IMR-90 (cell line): Measurements from ENCODE around the gene DUSP22. TPM values are rescaled to one million over a fixed set of nuclear protein-coding genes. Genes with fewer than 3 reads are reported as not detected.

Source experiments
- ATAC-seq: fragments of 200-7000 bp; cut with Tn5 transposase; 2 replicates; pipeline ENCODE4 v1.9.1; 2020; ENCODE audit warnings: low read depth, mild to moderate bottlenecking, moderate library complexity
- BruUV-seq: library from RNA; stranded (reverse); fragments of 400-500 nt; replicated peaks from 2 replicates; lab custom pipeline; 2021; lab: Mats Ljungman, UMichigan
- CTCF ChIA-PET: fragments of 300-600 bp; formaldehyde crosslinking; extraction: SDS; loops from one replicate; lab custom pipeline; 2021; ENCODE audit warnings: antibody characterized with exemption; lab: Yijun Ruan, JAX
- POLR2A ChIA-PET: fragments of 300-600 bp; sonication (Branson Sonifier 250); formaldehyde crosslinking; loops from one replicate; lab custom pipeline; 2022; ENCODE audit warnings: antibody characterized with exemption; ENCODE audit not compliant: unreplicated experiment; lab: Charles Lee
- DNase-seq: peaks from one replicate; pipeline ENCODE4 v3.0.0; 2013
- H2AFZ ChIP-seq: replicated peaks from 2 replicates; pipeline ENCODE3; 2013; ENCODE audit warnings: low read length, mild to moderate bottlenecking; ENCODE audit not compliant: poor library complexity
- H2AK5ac ChIP-seq: 2 replicates; pipeline ENCODE4 v1.6.1; 2013; ENCODE audit warnings: low read depth, low read length, inconsistent platforms
- H2AK9ac ChIP-seq: replicated peaks from 2 replicates; pipeline ENCODE3; 2013; ENCODE audit warnings: mild to moderate bottlenecking, low read depth, low read length, moderate library complexity; ENCODE audit not compliant: poor library complexity
- H2BK120ac ChIP-seq: 2 replicates; pipeline ENCODE4 v1.6.1; 2013; ENCODE audit warnings: low read depth, low read length, inconsistent platforms
- H2BK15ac ChIP-seq: 3 replicates; pipeline ENCODE4 v1.6.1; 2013; ENCODE audit warnings: low read depth, low read length, inconsistent platforms
- H2BK20ac ChIP-seq: 2 replicates; pipeline ENCODE4 v1.6.1; 2013; ENCODE audit warnings: low read depth, mild to moderate bottlenecking, inconsistent platforms, low read length, moderate library complexity
- H2BK5ac ChIP-seq: 2 replicates; pipeline ENCODE4 v1.6.1; 2013; ENCODE audit warnings: mild to moderate bottlenecking, low read depth, low read length, inconsistent platforms; ENCODE audit not compliant: poor library complexity, severe bottlenecking
- H3K14ac ChIP-seq: replicated peaks from 2 replicates; pipeline ENCODE4 v1.6.1; 2013; ENCODE audit warnings: low read depth, low read length, inconsistent platforms
- H3K18ac ChIP-seq: 2 replicates; pipeline ENCODE4 v1.6.1; 2013; ENCODE audit warnings: low read depth, low read length, control low read depth
- H3K23ac ChIP-seq: 2 replicates; pipeline ENCODE4 v1.6.1; 2013; ENCODE audit warnings: low read depth, low read length, inconsistent platforms
- H3K27ac ChIP-seq: 2 replicates; pipeline ENCODE4 v1.5.1; 2013; ENCODE audit warnings: mild to moderate bottlenecking, control low read depth, low read length; ENCODE audit not compliant: insufficient read depth
- H3K27me3 ChIP-seq: 2 replicates; pipeline ENCODE4 v1.6.1; 2013; ENCODE audit warnings: low read length; ENCODE audit not compliant: control insufficient read depth, insufficient read depth
- H3K36me3 ChIP-seq: 2 replicates; pipeline ENCODE4 v1.6.1; 2013; ENCODE audit warnings: low read length, mixed read lengths; ENCODE audit not compliant: control insufficient read depth, insufficient read depth
- H3K4ac ChIP-seq: 2 replicates; pipeline ENCODE4 v1.6.1; 2013; ENCODE audit warnings: low read depth, low read length, inconsistent platforms
- H3K4me1 ChIP-seq: 2 replicates; pipeline ENCODE4 v1.6.1; 2013; ENCODE audit warnings: low read length, mixed read lengths; ENCODE audit not compliant: control insufficient read depth, insufficient read depth
- H3K4me2 ChIP-seq: 2 replicates; pipeline ENCODE4 v1.6.1; 2013; ENCODE audit warnings: low read depth, mild to moderate bottlenecking, control low read depth, low read length, moderate library complexity
- H3K4me3 ChIP-seq: 2 replicates; pipeline ENCODE4 v1.5.1; 2013; ENCODE audit warnings: low read depth, mild to moderate bottlenecking, control low read depth, low read length, moderate library complexity; ENCODE audit not compliant: insufficient read depth
- H3K56ac ChIP-seq: 2 replicates; pipeline ENCODE4 v1.6.1; 2013; ENCODE audit warnings: low read length, inconsistent platforms; ENCODE audit not compliant: insufficient read depth; ENCODE audit errors: extremely low read depth
- H3K79me1 ChIP-seq, 2 experiments: 2 replicates each; pipeline ENCODE4 v1.6.1; 2013; ENCODE audit warnings: low read length in 2 of 2, inconsistent platforms in 1 of 2, low read depth in 1 of 2
- H3K9ac ChIP-seq: 2 replicates; pipeline ENCODE4 v1.6.1; 2013; ENCODE audit warnings: low read depth, low read length, control low read depth
- H3K9me1 ChIP-seq: 2 replicates; pipeline ENCODE4 v1.6.1; 2013; ENCODE audit warnings: low read length, inconsistent platforms; ENCODE audit not compliant: insufficient read depth
- H3K9me3 ChIP-seq: 2 replicates; pipeline ENCODE4 v1.6.1; 2013; ENCODE audit warnings: low read length; ENCODE audit not compliant: control insufficient read depth, insufficient read depth
- H4K20me1 ChIP-seq: 2 replicates; pipeline ENCODE4 v1.6.1; 2013; ENCODE audit warnings: low read length, inconsistent platforms; ENCODE audit not compliant: insufficient read depth
- H4K5ac ChIP-seq: 2 replicates; pipeline ENCODE4 v1.6.1; 2013; ENCODE audit warnings: mild to moderate bottlenecking, low read depth, low read length, control low read depth
- H4K8ac ChIP-seq, 2 experiments: 2 replicates each; pipeline ENCODE4 v1.6.1; 2013; ENCODE audit warnings: low read depth in 2 of 2, low read length in 2 of 2, control low read depth in 1 of 2, inconsistent platforms in 1 of 2
- H4K91ac ChIP-seq: 2 replicates; pipeline ENCODE4 v1.6.1; 2013; ENCODE audit warnings: low read depth, low read length, inconsistent platforms; ENCODE audit not compliant: insufficient read depth
- CEBPB ChIP-seq: IDR thresholded peaks from 2 replicates; pipeline ENCODE4 v1.6.1; 2012; ENCODE audit warnings: low read depth, low read length, improper control_type of control experiment
- POLR2A ChIP-seq: IDR thresholded peaks from 2 replicates; pipeline ENCODE4 v1.6.1; 2012; ENCODE audit warnings: mild to moderate bottlenecking, low read depth, low read length
- whole genome bisulfite sequencing, 2 experiments: methylation state at CpG; one replicate each; pipeline versions ENCODE4 v1.1.5 to v1.1.7; 2013; ENCODE audit warnings: missing lambda C conversion rate in 2 of 2; ENCODE audit not compliant: insufficient read length in 1 of 2; ENCODE audit errors: extremely low coverage in 2 of 2; 5-methylcytosine and 5-hydroxymethylcytosine counted together
- dilution Hi-C: fragments of 300-500 bp; cut with HindIII; formaldehyde crosslinking; loops from one replicate; pipeline ENCODE4 v1.14.3; 2018; ENCODE audit warnings: low sequenced_read_pairs; ENCODE audit not compliant: unreplicated experiment
- in situ Hi-C: fragments of 300-500 bp; cut with MboI; formaldehyde crosslinking; loops from 3 replicates; pipeline ENCODE4 v1.14.3; 2019; ENCODE audit warnings: low sequenced_read_pairs, inconsistent platforms, mixed read lengths
- intact Hi-C: fragments of 100-400 bp; cut with micrococcal nuclease; formaldehyde crosslinking; loops from 2 replicates; pipeline ENCODE4 v1.10.0; 2022
- polyA plus RNA-seq, 3 experiments: library from polyadenylated mRNA; depleted of rRNA; stranded (reverse); fragments of >200 nt; gene quantifications; 2 replicates each; pipeline ENCODE4 v1.2.3, GENCODE V29; 2012; ENCODE audit warnings: low replicate concordance in 1 of 3
- total RNA-seq: library from RNA; depleted of rRNA; stranded (reverse); fragments of >200 nt; gene quantifications from 2 replicates; pipeline ENCODE4 v1.2.3, GENCODE V29; 2012

DUSP22 gene
- total and polyA plus RNA-seq, 2 of the 4 experiments (the other 2 are of a cell fraction) = 7.1 to 8.2 TPM

GRCh38 chr6:299104-299980 is 7.1 kb downstream of the DUSP22 start:
- peaks cover 2% of the 10 kb centered on the region; the same call in 1 of the 2 replicates for H3K9me3 ChIP-seq
- H4K91ac ChIP-seq = no peak overlapping the region
- H3K4me3 ChIP-seq = no peak overlapping the region
- no peak overlapping the region for H2AK9ac ChIP-seq
- H2BK5ac ChIP-seq = no peak overlapping the region
- no peak overlapping the region for H4K8ac ChIP-seq
- dilution Hi-C loops (no loop called here), in situ Hi-C loops (no loop called here), intact Hi-C loops (loop anchor here (10.0 kb wide), 1 partner anchor 205 kb away; no protein-coding TSS in a partner anchor)
- no peaks in the 10 kb centered on the region for H3K4me1 ChIP-seq
- CTCF ChIA-PET = no interaction called here
- no peak overlapping the region for H3K9ac ChIP-seq
- H3K27me3 ChIP-seq = no peaks in the 10 kb centered on the region
- no peak overlapping the region for H2BK20ac ChIP-seq
- H2AK5ac ChIP-seq = no peak overlapping the region
- no peak overlapping the region for H3K18ac ChIP-seq
- peak; percentile 40 for DNase-seq
- BruUV-seq = no TSS peak
- H4K5ac ChIP-seq = no peak overlapping the region
- H3K14ac ChIP-seq = no peak overlapping the region
- no peaks in the 10 kb centered on the region for H3K9me1 ChIP-seq
- peaks cover 0 to 5% of the 10 kb centered on the region in 2 experiments; a peak in 1 of 4 replicates for H3K79me1 ChIP-seq
- POLR2A ChIA-PET = no interaction called here
- H2AFZ ChIP-seq = no peak overlapping the region
- H4K20me1 ChIP-seq = no peaks in the 10 kb centered on the region
- WGBS, 2 experiments = 66% methylated on average over 7 of the region's 10 CpGs; no CpG with 5 or more reads in 1 of the 2 experiments
- H3K4me2 ChIP-seq = no peak overlapping the region
- H2BK15ac ChIP-seq = no peak overlapping the region
- no peak overlapping the region for H3K4ac ChIP-seq
- no peak overlapping the region for H3K56ac ChIP-seq
- H3K36me3 ChIP-seq = no peaks in the 10 kb centered on the region
- H3K27ac ChIP-seq = no peak overlapping the region
- H3K23ac ChIP-seq = no peak overlapping the region
- peak; percentile 32; the same call in 1 of the 2 replicates for ATAC-seq
- TF ChIP-seq CEBPB (peak; percentile 40; the same call in 1 of the 2 replicates), POLR2A (no peak)
- H2BK120ac ChIP-seq = no peak overlapping the region
